HepG2 (cell line): Measurements from ENCODE around the gene TIAM1. TPM values are rescaled to one million over a fixed set of nuclear protein-coding genes. Genes with fewer than 3 reads are reported as not detected.

Source experiments
- ATAC-seq: fragments of 200-7000 bp; cut with Tn5 transposase; 3 replicates; pipeline ENCODE4 v1.9.1; 2020; ENCODE audit warnings: mild to moderate bottlenecking, moderate library complexity
- BruUV-seq: library from RNA; stranded (reverse); fragments of 400-500 nt; replicated peaks from 2 replicates; lab custom pipeline; 2021; lab: Mats Ljungman, UMichigan
- CTCF ChIA-PET: fragments of 300-600 bp; formaldehyde crosslinking; extraction: SDS; loops from one replicate; lab custom pipeline; 2021; ENCODE audit warnings: low total read pairs, inconsistent platforms, low intra/inter-chr PET ratio; lab: Yijun Ruan, JAX
- POLR2A ChIA-PET: fragments of 350-600 bp; sonication (Branson Sonifier 250); formaldehyde crosslinking; loops from one replicate; lab custom pipeline; 2020; ENCODE audit warnings: antibody characterized with exemption, inconsistent platforms; lab: Yijun Ruan, JAX
- DNase-seq: peaks from one replicate; pipeline ENCODE4 v3.0.0-alpha.2; 2015; ENCODE audit warnings: low spot score
- FAIRE-seq: peaks from 3 replicates; lab custom pipeline; 2011; peaks lifted over from hg19 to GRCh38; lab: Jason Lieb, UNC
- H2AFZ ChIP-seq: one replicate; pipeline ENCODE4 v1.6.1; 2011; ENCODE audit warnings: low read length, inconsistent platforms
- H3K27ac ChIP-seq: fragments of 300-600 bp; 3 replicates; pipeline ENCODE4 v1.8.0; 2011; ENCODE audit warnings: mixed run types, mild to moderate bottlenecking, mixed read lengths, low read length, inconsistent platforms; ENCODE audit not compliant: insufficient read depth; ENCODE audit errors: extremely low read length
- H3K27me3 ChIP-seq, 2 experiments: fragments of 200-600 bp in 1 of 2; 2 replicates in 1 of 2; 3 replicates in 1 of 2; pipeline versions ENCODE4 v1.6.0 to v1.8.0; 2011; ENCODE audit warnings: low read length in 2 of 2, mild to moderate bottlenecking in 2 of 2, moderate library complexity in 2 of 2, inconsistent platforms in 1 of 2; ENCODE audit not compliant: insufficient read depth in 2 of 2, control insufficient read depth in 1 of 2
- H3K36me3 ChIP-seq, 2 experiments: fragments of 200-600 bp in 1 of 2; replicated peaks in 1 of 2; 2 replicates in 1 of 2; 3 replicates in 1 of 2; pipeline versions ENCODE4 v1.5.1 to v1.8.0; 2011; ENCODE audit warnings: low read length in 2 of 2, inconsistent platforms in 1 of 2; ENCODE audit not compliant: insufficient read depth in 2 of 2, control insufficient read depth in 1 of 2
- H3K4me1 ChIP-seq: 2 replicates; pipeline ENCODE4 v1.5.1; 2012; ENCODE audit warnings: low read length, inconsistent platforms; ENCODE audit not compliant: insufficient read depth
- H3K4me2 ChIP-seq: 2 replicates; pipeline ENCODE4 v1.6.0; 2011; ENCODE audit warnings: low read depth, low read length, inconsistent platforms
- H3K4me3 ChIP-seq, 3 experiments: fragments of 200-600 bp in 1 of 3; sonication (generic), shearing (Covaris generic) in 1 of 3; replicated peaks in 1 of 3; 2 replicates each; pipeline ENCODE4 v1.5.1; 2011 to 2016; ENCODE audit warnings: low read length in 3 of 3, inconsistent platforms in 2 of 3, low read depth in 2 of 3, mild to moderate bottlenecking in 2 of 3, control low read depth in 1 of 3, mixed read lengths in 1 of 3; ENCODE audit not compliant: insufficient read depth in 1 of 3
- H3K79me2 ChIP-seq: one replicate; pipeline ENCODE4 v1.6.1; 2011; ENCODE audit warnings: low read length, inconsistent platforms; ENCODE audit not compliant: insufficient read depth
- H3K9ac ChIP-seq: 2 replicates; pipeline ENCODE4 v1.6.0; 2011; ENCODE audit warnings: mild to moderate bottlenecking, low read depth, low read length, inconsistent platforms; ENCODE audit not compliant: insufficient read depth
- H3K9me3 ChIP-seq: 2 replicates; pipeline ENCODE4 v1.5.1; 2012; ENCODE audit warnings: mild to moderate bottlenecking, low read length
- H4K20me1 ChIP-seq: 2 replicates; pipeline ENCODE4 v1.6.0; 2011; ENCODE audit warnings: inconsistent platforms, mild to moderate bottlenecking, low read length, moderate library complexity; ENCODE audit not compliant: insufficient read depth
- GATAD2A ChIP-seq: IDR thresholded peaks from 2 replicates; pipeline ENCODE4 v1.6.1; 2016
- KLF6 ChIP-seq: IDR thresholded peaks from 2 replicates; pipeline ENCODE4 v1.8.0; 2016; ENCODE audit warnings: missing biosample characterization, missing genetic modification reagents
- MBNL3 ChIP-seq: fragments of 250-450 bp; sonication (Bioruptor Pico); conservative IDR thresholded peaks from 2 replicates; pipeline ENCODE4 v1.8.0; 2022; ENCODE audit warnings: mild to moderate bottlenecking, inconsistent platforms
- MXD1 ChIP-seq: sonication (generic); formaldehyde crosslinking; IDR thresholded peaks from 2 replicates; pipeline ENCODE4 v1.4.0; 2020; ENCODE audit warnings: mild to moderate bottlenecking, missing genetic modification reagents
- NR2C2 ChIP-seq: sonication (generic); formaldehyde crosslinking; IDR thresholded peaks from 2 replicates; pipeline ENCODE4 v1.4.0; 2020; ENCODE audit warnings: missing genetic modification reagents, mild to moderate bottlenecking, moderate library complexity, borderline replicate concordance
- SALL1 ChIP-seq: sonication (generic); formaldehyde crosslinking; IDR thresholded peaks from 2 replicates; pipeline ENCODE4 v1.8.0; 2022; ENCODE audit warnings: mild to moderate bottlenecking, missing genetic modification reagents
- STAT6 ChIP-seq: sonication (generic); formaldehyde crosslinking; IDR thresholded peaks from 2 replicates; pipeline ENCODE4 v1.4.0; 2020; ENCODE audit warnings: missing genetic modification reagents, mild to moderate bottlenecking, borderline replicate concordance
- ZNF142 ChIP-seq: sonication (generic); formaldehyde crosslinking; IDR thresholded peaks from 2 replicates; pipeline ENCODE4 v1.4.0; 2020; ENCODE audit warnings: missing genetic modification reagents
- ZNF768 ChIP-seq: sonication (generic); formaldehyde crosslinking; IDR thresholded peaks from 2 replicates; pipeline ENCODE4 v1.4.0; 2020; ENCODE audit warnings: missing genetic modification reagents
- WGBS: methylation state at CpG from one replicate; pipeline ENCODE4 v1.1.6; 2017; ENCODE audit warnings: low lambda C conversion rate; 5-methylcytosine and 5-hydroxymethylcytosine counted together
- in situ Hi-C: cut with HindIII; loops from 2 replicates; pipeline ENCODE4 v1.10.0; 2017; ENCODE audit warnings: low pct_unique_long_range_greater_than_20kb; ENCODE audit not compliant: extremely low pct_ligation_motif_present
- intact Hi-C: fragments of 100-400 bp; cut with micrococcal nuclease; formaldehyde crosslinking; loops from one replicate; pipeline ENCODE4 v1.10.0; 2022; ENCODE audit not compliant: unreplicated experiment
- polyA plus RNA-seq, 8 experiments: library from polyadenylated mRNA; depleted of rRNA in 3 of 8; stranded (reverse) in 7 of 8; unstranded in 1 of 8; fragments of >200 nt; fragmentation: Illumina TruSeq in 4 of 8; extraction: Trizol in 4 of 8; gene quantifications; 2 replicates each; pipeline versions ENCODE4 v1.2.1 to v1.2.3, GENCODE V29; 2011 to 2016; ENCODE audit warnings: low read depth in 4 of 8, missing spikeins in 1 of 8, mixed read lengths in 1 of 8; ENCODE audit not compliant: insufficient read depth in 1 of 8
- total RNA-seq, 5 experiments: library from RNA; depleted of rRNA; stranded (reverse); fragments of >200 nt; fragmentation: Illumina TruSeq; extraction: Trizol; gene quantifications; 2 replicates each; pipeline ENCODE4 v1.2.3, GENCODE V29; 2016; ENCODE audit warnings: low read depth in 1 of 5

The TIAM1 gene
- total and polyA plus RNA-seq, 2 of the 13 experiments (the other 11 are each of a cell fraction or from before 2014, with no cell fraction given), result 0.13 to 0.24 TPM

GRCh38 chr21:31162079-31162699, 181.9 kb downstream of the TIAM1 start:
- Histone ChIP-seq H3K27me3 (no peaks in the 10 kb centered on the region; a peak in 1 of 5 replicates), H2AFZ (no peak overlapping the region), H3K36me3 (no peaks in the 10 kb centered on the region), H3K4me3 (no peak overlapping the region), H3K27ac (no peak overlapping the region), H3K79me2 (no peaks in the 10 kb centered on the region), H3K9me3 (peaks cover 12% of the 10 kb centered on the region), H3K4me1 (no peaks in the 10 kb centered on the region)
- no TSS peak for BruUV-seq
- POLR2A ChIA-PET, result no interaction called here
- intact Hi-C loops, result no loop called here
- ATAC-seq, result no peak
- in situ Hi-C loops, result no loop called here
- WGBS, result 48% methylated on average over 4 of the region's 4 CpGs
- TF ChIP-seq MXD1 (CRISPR knock-in tag) (no peak), ZNF768 (CRISPR knock-in tag) (peak; percentile 45; the same call in 1 of the 2 replicates)
- TF ChIP-seq, all 625 proteins: peak for 1
- CTCF ChIA-PET, result no interaction called here
- H3K4me2 ChIP-seq, result no peak overlapping the region
- no peak overlapping the region for H3K9ac ChIP-seq
- no peaks in the 10 kb centered on the region for H4K20me1 ChIP-seq
- no peak for FAIRE-seq
- no peak for DNase-seq

GRCh38 chr21:31161157-31161556, 182.9 kb downstream of the TIAM1 start:
- Histone ChIP-seq H3K4me1 (no peaks in the 10 kb centered on the region), H3K9ac (no peak overlapping the region), H3K4me3 (no peak overlapping the region), H3K27me3 (no peaks in the 10 kb centered on the region; a peak in 1 of 5 replicates), H4K20me1 (no peaks in the 10 kb centered on the region), H3K36me3 (no peaks in the 10 kb centered on the region), H2AFZ (no peak overlapping the region), H3K79me2 (no peaks in the 10 kb centered on the region), H3K9me3 (peaks cover 22% of the 10 kb centered on the region), H3K4me2 (no peak overlapping the region), H3K27ac (no peak overlapping the region)
- WGBS, result 33% methylated on average over 5 of the region's 5 CpGs
- DNase-seq (no peak), FAIRE-seq (no peak), ATAC-seq (no peak)
- intact Hi-C loops, result no loop called here
- BruUV-seq, result no TSS peak
- POLR2A ChIA-PET, result no interaction called here
- CTCF ChIA-PET, result no interaction called here
- in situ Hi-C loops, result no loop called here
- TF ChIP-seq GATAD2A (CRISPR knock-in tag) (no peak), SALL1 (CRISPR knock-in tag) (no peak), KLF6 (no peak), STAT6 (CRISPR knock-in tag) (no peak), ZNF142 (CRISPR knock-in tag) (no peak), NR2C2 (CRISPR knock-in tag) (no peak), MBNL3 (no peak)
